Progenitor cell of endocrine pancreas (in vitro differentiated cells): Measurements from ENCODE around the gene MTF2. TPM values are rescaled to one million over a fixed set of nuclear protein-coding genes. Genes with fewer than 3 reads are reported as not detected.

ENCODE experiments used
- DNase-seq: peaks from one replicate; pipeline ENCODE4 v3.0.0; 2021; ENCODE audit warnings: low spot score; ENCODE audit not compliant: unreplicated experiment
- H3K27ac Mint-ChIP-seq: 2 replicates; pipeline ENCODE4 v1.8.0; 2021; ENCODE audit warnings: mild to moderate bottlenecking, moderate library complexity, mixed read lengths
- H3K27me3 Mint-ChIP-seq: 2 replicates; pipeline ENCODE4 v1.8.0; 2021; ENCODE audit warnings: mixed read lengths
- H3K36me3 Mint-ChIP-seq: 2 replicates; pipeline ENCODE4 v1.8.0; 2022; ENCODE audit warnings: mixed read lengths; ENCODE audit not compliant: insufficient read depth
- H3K4me1 Mint-ChIP-seq: 2 replicates; pipeline ENCODE4 v1.8.0; 2021; ENCODE audit warnings: low read depth, mixed read lengths
- H3K4me3 Mint-ChIP-seq: 2 replicates; pipeline ENCODE4 v1.8.0; 2021; ENCODE audit warnings: low read depth, mild to moderate bottlenecking, moderate library complexity, mixed read lengths
- H3K9me3 Mint-ChIP-seq: 2 replicates; pipeline ENCODE4 v1.8.0; 2021; ENCODE audit warnings: low read depth, mixed read lengths
- total RNA-seq: library from RNA; stranded (reverse); gene quantifications from 2 replicates; pipeline ENCODE4 v1.2.1, GENCODE V29; 2021
- TF ChIP-seq, protein P1 (sequence below): fragments of 200-600 bp; sonication (generic); IDR thresholded peaks from one replicate; pipeline ENCODE4 v1.5.0; 2021; ENCODE audit warnings: antibody characterized with exemption, mild to moderate bottlenecking; ENCODE audit not compliant: unreplicated experiment

Gene MTF2
- total RNA-seq, 1 donor from 2014 or later, result 89.4 TPM

DNA sequence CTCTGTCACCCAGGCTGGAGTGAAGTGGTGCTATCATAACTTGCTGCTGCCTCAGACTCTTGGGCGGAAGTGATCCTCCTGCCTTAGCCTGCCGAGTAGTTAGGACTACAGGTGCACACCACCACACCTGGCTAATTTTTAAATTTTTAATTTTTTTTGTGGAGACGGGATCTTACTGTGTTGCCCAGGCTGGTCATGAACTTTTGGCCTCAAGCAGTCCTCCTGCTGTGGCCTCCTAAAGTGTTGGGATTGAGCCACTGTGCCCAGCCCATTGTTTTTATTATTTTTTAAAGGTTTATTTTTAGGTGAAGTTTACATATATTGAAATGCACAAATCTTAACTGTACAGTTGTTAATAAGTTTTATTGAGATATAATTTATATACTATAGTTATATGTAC lies 3.2 kb downstream of the MTF2 start:
- no peak overlapping the region for H3K4me3 Mint-ChIP-seq
- H3K27me3 Mint-ChIP-seq, result no peaks in the 10 kb centered on the region
- DNase-seq, result no peak
- peaks cover 10% of the 10 kb centered on the region for H3K4me1 Mint-ChIP-seq
- TF ChIP-seq, protein P1, sequence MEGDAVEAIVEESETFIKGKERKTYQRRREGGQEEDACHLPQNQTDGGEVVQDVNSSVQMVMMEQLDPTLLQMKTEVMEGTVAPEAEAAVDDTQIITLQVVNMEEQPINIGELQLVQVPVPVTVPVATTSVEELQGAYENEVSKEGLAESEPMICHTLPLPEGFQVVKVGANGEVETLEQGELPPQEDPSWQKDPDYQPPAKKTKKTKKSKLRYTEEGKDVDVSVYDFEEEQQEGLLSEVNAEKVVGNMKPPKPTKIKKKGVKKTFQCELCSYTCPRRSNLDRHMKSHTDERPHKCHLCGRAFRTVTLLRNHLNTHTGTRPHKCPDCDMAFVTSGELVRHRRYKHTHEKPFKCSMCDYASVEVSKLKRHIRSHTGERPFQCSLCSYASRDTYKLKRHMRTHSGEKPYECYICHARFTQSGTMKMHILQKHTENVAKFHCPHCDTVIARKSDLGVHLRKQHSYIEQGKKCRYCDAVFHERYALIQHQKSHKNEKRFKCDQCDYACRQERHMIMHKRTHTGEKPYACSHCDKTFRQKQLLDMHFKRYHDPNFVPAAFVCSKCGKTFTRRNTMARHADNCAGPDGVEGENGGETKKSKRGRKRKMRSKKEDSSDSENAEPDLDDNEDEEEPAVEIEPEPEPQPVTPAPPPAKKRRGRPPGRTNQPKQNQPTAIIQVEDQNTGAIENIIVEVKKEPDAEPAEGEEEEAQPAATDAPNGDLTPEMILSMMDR, result no peak
- H3K9me3 Mint-ChIP-seq, result peaks cover 6% of the 10 kb centered on the region
- peaks cover 36% of the 10 kb centered on the region for H3K36me3 Mint-ChIP-seq
- no peak overlapping the region for H3K27ac Mint-ChIP-seq

DNA sequence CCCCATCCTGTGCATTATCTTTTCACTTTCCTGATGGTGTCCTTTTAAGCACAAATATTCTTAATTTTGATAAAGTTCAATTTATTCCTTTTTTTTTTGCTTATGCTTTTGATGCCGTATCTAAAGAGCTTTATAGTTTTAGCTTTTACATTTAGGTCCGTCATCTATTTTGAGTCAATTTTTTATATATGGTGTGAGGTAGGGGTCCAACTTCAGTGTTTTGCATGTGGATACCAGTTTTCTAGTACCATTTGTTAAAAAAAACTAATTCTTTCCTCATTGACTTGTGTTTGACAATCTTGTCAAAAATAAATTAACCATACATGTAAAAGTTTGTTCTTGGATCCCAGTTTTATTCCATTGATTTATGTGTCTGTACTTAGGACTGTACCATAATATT lies 4.9 kb downstream of the MTF2 start:
- H3K36me3 Mint-ChIP-seq, result peaks cover 38% of the 10 kb centered on the region
- H3K4me3 Mint-ChIP-seq, result no peak overlapping the region
- H3K27ac Mint-ChIP-seq, result no peak overlapping the region
- no peaks in the 10 kb centered on the region for H3K27me3 Mint-ChIP-seq
- TF ChIP-seq, protein P1, result no peak
- DNase-seq, result no peak
- peaks cover 7% of the 10 kb centered on the region for H3K4me1 Mint-ChIP-seq
- H3K9me3 Mint-ChIP-seq, result peaks cover 6% of the 10 kb centered on the region

DNA sequence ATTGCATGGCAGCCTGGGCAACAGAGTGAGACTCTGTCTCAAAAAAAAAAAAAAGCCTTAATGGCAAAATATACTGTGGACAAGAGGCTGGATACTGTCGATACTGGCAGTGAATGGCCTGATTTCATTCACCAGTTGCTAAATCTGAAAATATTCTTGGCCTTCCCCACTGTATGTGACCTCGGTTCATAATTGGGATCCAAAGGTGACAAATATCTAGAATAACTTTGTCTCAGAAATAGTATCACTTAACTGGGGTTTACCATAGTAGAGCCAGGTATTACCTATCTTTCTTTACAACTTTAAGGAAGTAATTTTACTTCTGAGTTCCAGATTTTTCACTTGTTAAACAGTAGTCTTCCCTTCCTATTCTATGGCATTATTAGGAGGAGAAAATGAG lies 8.4 kb downstream of the MTF2 start:
- no peak overlapping the region for H3K4me3 Mint-ChIP-seq
- no peaks in the 10 kb centered on the region for H3K27me3 Mint-ChIP-seq
- H3K27ac Mint-ChIP-seq, result no peak overlapping the region
- DNase-seq, result no peak
- no peaks in the 10 kb centered on the region for H3K4me1 Mint-ChIP-seq
- TF ChIP-seq, protein P1, result no peak
- peaks cover 46% of the 10 kb centered on the region for H3K36me3 Mint-ChIP-seq
- H3K9me3 Mint-ChIP-seq, result peaks cover 6% of the 10 kb centered on the region

DNA sequence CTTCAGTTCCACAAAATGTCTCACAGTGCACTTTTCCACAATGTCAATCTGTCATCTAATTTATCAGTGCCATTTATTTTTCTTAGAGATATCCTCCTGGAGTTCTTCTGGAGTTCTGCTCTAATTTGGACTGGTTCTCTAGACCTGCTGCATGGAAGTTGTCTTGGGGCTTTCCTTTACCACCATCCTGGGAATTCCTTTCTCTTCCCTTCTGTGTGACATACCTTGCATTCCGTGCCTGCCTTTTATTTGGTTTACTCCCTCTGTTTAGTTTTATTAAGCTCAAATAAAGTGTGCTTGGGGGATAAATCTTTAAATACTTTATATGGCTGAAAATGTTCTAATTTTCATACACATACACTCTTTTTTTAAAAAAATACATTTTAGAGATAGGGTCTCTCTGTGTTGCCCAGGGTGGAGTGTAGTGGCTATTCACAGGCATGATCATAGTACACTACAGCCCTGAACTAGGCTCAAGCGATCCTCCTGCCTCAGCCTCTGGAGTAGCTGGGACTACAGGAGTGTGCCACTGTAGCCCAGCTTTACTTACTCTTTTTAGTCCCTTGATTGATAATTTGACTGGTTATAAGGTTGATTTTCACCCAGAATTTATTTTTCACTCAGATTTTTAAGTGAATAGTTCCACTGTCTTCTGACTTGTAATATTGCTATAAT lies 14.4 kb downstream of the MTF2 start:
- Mint-ChIP-seq H3K9me3 (no peaks in the 10 kb centered on the region), H3K27me3 (no peaks in the 10 kb centered on the region), H3K4me3 (no peak overlapping the region), H3K36me3 (peaks cover 18% of the 10 kb centered on the region), H3K4me1 (peaks cover 23% of the 10 kb centered on the region), H3K27ac (peak overlapping the region; percentile 73)
- DNase-seq, result no peak
- TF ChIP-seq, protein P1, result no peak

DNA sequence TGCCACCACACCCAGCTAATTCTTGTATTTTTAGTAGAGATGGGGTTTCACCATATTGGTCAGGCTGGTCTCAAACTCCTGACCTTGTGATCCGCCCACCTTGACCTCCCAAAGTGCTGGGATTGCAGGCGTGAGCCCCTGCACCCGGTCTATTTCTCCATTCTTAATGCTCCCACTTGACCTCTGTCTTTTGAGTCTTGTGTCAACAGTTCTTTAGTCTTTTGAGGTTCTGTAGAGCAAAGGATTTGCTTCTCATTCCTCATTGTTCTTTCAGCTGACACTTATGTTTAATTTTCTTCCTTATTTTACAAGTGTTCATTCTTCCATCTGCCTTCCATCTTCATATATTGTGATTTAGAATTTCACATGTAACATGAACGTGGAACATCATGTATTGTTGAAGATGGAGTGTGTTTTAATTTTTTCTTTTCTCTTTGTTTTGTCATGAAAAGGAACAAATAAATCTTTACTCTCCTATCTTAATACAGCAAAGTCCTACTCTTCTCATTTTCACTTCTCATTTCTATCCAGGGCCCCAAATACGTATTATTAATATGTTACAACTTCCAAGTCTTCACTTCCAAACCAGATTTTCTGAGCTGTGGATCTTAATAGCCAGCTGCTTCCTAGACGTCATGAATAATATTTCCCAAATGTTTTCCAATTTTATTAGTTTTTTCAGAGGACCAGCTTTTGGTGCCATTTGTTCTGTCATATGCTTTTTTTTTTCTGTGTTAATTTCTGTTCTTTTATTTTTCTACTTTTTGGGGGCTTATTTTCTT lies 16.9 kb downstream of the MTF2 start:
- Mint-ChIP-seq H3K27ac (peak overlapping the region; percentile 18), H3K4me3 (no peak overlapping the region), H3K9me3 (no peaks in the 10 kb centered on the region), H3K36me3 (peaks cover 8% of the 10 kb centered on the region), H3K27me3 (no peaks in the 10 kb centered on the region), H3K4me1 (peaks cover 36% of the 10 kb centered on the region)
- no peak for DNase-seq
- TF ChIP-seq, protein P1, result no peak
